ENCODE data around the gene LAMB3.

The LAMB3 gene

DNA sequence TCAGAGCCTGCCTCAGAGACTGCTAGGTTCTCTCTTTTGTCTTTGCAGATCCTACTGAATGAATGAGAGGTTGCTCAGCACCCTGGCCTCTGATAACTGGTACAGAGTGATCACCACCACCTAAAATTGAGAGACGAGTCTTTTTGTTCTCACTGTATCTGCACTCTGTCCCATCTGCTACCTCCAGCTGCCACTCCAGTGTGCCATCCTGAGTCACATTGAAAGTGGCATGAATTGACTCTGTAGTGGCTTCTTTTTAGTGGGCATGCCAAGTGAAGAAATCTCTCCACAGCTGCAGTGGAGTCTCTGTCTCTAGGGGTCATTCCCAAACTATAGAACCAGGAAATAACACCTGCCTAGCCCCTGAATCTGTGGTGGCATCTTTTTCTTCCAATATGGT lies 54.0 kb downstream of the LAMB3 start:
- no peak for DNase-seq (ENCODE audit: low read depth in 2 of 2, low spot score in 1 of 2)

- no peak for DNase-seq (ENCODE audit: low read depth in 2 of 2, low spot score in 1 of 2)
Observed at GRCh38 chr1:209597499-209597898, 54.7 kb downstream of the LAMB3 start.

DNA sequence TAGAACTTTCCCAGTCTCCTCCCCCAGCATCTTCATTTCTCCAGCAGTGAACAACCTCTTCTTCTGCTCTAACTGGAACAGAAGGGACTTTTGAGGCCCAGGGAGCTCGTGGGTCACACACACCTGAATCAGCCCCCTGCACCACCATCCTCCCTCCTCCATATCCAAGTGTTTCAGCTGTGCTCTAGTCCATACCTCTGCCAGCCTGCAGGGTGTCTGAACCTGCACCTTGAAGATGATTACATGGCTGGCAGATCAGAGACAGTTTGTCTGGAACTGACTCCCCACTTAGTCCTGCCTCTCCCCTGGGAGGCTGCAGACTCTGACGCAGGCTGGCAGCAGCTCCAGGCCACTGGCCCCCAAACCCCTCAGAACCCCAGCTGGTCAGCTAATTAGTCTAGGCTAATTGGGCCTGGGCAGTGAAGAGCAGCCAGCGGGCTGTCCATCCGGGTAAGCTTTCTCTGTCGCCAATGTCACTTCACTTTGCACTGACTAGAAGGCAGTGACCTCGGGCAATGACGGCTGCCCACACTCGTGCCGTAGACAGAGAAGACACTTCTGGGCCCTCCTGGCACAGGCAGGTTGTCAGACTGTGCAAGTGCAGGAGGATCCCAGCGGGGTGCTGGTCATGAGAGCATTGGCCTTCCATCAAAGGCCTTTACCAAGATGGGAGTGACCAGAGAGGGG lies 56.5 kb downstream of the LAMB3 start:
- DNase-seq (ENCODE audit: low read depth in 2 of 2, low spot score in 1 of 2) = no peak

GRCh38 chr1:209595028-209595427 lies 57.2 kb downstream of the LAMB3 start:
- DNase-seq (ENCODE audit: low read depth in 2 of 2, low spot score in 1 of 2) = no peak

GRCh38 chr1:209594440-209594839 lies 57.8 kb downstream of the LAMB3 start:
- no peak for DNase-seq (ENCODE audit: low read depth in 2 of 2, low spot score in 1 of 2)

- DNase-seq (ENCODE audit: low read depth in 2 of 2, low spot score in 1 of 2) = no peak
Observed at GRCh38 chr1:209593747-209594146, 58.5 kb downstream of the LAMB3 start.

- no peak for DNase-seq (ENCODE audit: low read depth in 2 of 2, low spot score in 1 of 2)
Observed at GRCh38 chr1:209590405-209590804, 61.8 kb downstream of the LAMB3 start.

- DNase-seq (ENCODE audit: low read depth in 2 of 2, low spot score in 1 of 2) = no peak
Observed at GRCh38 chr1:209589863-209590262, 62.4 kb downstream of the LAMB3 start.

DNA sequence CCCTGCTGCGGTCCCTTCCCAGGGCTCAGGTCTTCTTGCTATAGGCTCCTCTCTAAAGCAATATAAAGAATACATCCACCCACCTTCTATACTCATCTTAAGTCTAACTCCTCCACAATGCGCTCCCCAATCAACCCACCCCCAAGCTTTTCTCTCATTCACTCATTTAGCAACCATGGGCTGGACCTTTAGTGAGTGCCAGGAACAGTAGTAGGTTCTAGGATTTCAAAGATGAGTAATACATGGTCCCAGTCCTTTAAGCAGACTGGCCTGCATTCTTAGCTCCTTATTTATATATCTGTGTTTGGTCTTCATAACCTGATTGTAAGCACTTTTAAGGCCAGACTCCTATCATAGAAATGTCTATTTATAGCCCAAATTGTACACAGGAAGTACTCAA lies 62.8 kb downstream of the LAMB3 start:
- no peak for DNase-seq (ENCODE audit: low read depth in 2 of 2, low spot score in 1 of 2)

GRCh38 chr1:209587789-209588188 lies 64.4 kb downstream of the LAMB3 start:
- no peak for DNase-seq (ENCODE audit: low read depth in 2 of 2, low spot score in 1 of 2)

DNA sequence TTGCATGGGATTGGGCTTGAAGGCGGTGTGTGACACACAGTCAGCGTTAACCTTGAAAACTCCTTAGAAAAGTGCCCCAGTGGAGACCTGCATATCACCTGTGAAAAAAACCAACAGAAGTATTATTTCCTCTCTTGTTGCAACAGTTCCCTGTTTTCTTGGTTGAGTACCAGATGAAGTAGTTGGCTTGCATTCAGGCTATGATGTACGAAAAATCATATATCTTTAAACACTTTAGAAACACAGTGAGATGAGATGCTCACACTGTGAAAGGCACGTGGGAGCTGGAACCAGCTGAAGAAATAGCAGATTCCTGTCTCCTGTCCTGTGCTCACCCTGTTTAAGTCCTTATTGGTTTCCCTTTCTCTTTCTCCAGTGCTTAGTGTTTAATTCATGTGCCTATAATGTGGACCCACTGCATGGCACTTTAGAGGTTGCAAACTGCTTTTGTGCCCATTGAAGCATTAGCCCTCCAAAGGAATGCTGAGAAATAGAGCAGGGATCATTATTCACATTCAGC lies 65.9 kb downstream of the LAMB3 start:
- DNase-seq (ENCODE audit: low read depth in 2 of 2, low spot score in 1 of 2) = no peak

- no peak for DNase-seq (ENCODE audit: low read depth in 2 of 2, low spot score in 1 of 2)
Observed at GRCh38 chr1:209585672-209586071, 66.6 kb downstream of the LAMB3 start.

DNA sequence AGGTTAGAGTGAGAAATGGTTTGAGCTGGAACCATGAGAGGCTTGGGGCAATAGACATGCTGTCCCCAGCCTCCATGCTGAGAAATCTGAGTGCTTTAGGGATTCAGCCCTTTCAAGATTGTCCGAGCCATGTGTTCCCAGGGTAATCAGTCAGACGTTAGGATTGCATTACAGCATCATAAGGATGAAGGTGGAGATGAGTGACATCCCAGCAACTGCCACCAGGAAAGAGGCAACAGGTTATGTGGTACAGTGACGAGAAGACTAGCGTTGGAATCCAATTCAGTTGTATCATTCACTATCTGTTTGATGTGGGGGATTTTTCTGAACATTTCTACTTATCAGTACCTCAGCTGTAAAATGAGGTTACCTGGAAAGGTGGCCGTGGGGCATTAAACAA lies 67.0 kb downstream of the LAMB3 start:
- no peak for DNase-seq (ENCODE audit: low read depth in 2 of 2, low spot score in 1 of 2)

DNA sequence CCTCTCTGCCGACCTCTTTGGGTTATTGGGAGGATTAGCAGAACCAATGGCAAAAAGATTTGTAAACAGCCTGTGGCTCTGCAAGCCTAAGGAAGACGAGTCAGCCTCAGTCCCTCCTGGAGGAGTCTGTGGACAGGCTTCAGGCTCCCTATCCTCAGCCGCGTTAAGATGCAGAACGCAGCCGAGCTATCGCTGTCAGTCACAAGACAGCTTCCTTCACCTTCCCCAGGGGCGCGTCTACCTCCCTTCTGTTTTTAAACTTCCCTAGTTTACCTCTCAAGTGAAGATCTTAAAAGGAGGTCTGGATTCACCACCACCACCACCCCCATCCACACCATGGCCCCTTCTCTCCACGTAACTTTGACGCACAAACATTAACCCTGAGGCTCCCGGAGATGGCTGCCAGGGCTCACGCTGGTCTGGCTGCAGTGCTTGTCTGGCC lies 68.0 kb downstream of the LAMB3 start:
- DNase-seq (ENCODE audit: low read depth in 2 of 2, low spot score in 1 of 2) = no peak

DNA sequence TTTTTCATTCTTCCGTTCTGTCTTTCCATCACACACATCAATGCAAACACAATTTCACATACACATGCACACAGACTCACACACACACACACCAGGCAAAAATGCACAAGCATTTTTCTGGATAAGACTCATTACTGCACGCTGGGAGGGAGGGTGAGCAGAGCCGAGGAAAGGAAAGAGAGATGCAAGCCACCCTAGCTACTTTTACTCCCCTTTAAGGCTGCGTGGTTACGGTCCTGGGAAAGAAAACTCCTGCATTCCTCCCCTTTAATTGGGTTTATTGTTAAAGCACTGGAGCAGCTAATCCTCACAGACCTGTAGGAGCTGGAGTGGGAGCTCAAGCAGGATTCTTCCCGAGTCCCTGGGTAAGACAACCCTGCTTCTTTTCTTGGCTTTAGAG lies 68.8 kb downstream of the LAMB3 start, which contains the start of gene CAMK1G:
TSS of gene CAMK1G (plus strand) at position 307 of the 400 bp plus-strand sequence. CDS start 11,270 bp downstream, outside the sequence.
- no peak for DNase-seq (ENCODE audit: low read depth in 2 of 2, low spot score in 1 of 2)

DNA sequence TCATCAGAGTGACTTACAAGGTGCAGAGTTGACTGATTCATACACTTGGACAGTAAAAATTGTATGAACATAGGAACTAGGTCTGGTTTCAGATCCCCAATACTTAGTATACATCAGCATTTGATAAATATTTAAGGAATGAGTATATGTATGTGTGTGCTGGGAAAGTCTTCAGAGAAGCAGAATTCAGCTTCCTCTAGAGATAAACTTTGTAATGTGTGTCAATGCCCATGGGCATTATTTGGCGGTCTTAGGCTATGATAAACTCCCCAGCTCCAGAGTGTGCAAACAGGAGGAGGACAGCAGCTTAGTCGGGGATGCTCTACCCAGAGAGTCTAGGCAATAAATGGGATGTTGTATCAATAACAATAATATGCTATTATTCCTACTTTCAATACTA lies 71.6 kb downstream of the LAMB3 start:
- DNase-seq (ENCODE audit: low read depth in 2 of 2, low spot score in 1 of 2) = no peak

DNA sequence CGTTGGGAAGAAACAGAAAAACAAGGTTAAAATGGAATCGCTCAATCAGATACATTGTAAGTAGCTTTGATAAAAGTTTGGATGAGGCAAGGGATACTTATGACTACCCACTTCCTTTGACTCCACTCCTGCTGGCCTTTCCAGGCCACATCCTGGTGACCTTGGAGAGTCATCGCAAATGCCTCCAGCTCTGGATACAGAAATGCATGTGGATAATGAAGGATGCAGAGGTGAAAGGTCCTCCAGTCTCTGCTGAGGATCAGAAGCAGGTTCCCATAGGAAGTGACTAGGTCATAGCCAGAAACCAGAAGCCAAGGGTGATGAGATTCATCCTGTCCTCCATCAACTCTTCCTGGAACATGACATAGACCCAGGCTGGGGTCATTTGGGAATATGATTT lies 74.9 kb downstream of the LAMB3 start:
- no peak for DNase-seq (ENCODE audit: low read depth in 2 of 2, low spot score in 1 of 2)

DNA sequence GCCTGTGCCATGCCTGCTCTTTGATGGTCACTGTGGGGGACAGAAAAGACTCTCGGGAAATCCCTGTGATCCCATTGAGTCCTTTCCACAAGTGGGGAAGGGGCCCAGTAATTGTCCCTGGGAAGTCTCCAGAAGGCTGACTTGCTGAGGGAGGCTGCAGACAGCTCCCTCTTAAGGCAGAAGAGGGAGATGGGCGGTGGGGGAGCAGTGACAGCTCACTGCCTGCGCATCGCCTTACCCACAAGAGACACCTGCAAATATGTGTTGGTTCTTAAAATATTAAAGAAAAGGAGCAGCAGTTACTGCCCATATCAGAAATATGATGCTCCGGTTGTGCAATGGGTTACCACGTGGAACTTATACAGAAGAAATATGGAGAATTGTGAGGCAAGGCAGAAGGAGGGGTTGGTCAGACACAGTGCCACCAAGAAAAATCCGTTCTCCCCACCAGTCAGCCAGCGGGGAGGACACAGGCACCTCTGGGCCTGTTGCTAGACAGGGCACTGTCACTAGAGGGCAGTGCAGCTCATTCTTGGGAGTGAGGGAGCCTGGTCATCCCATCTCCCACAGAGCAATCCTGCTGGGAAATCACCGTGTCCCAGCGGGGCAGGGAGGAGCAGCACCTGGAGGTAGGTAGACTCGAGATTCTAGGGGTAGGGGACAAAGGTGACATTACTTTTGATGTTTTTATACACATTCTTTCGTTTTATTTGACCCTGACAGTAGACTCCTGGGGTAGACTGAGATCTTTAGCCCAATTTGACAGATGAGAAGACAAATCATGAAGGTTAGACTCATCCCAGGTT lies 75.6 kb downstream of the LAMB3 start:
- peak; percentile 16 to 25 for DNase-seq (ENCODE audit: low read depth in 2 of 2, low spot score in 1 of 2)

DNA sequence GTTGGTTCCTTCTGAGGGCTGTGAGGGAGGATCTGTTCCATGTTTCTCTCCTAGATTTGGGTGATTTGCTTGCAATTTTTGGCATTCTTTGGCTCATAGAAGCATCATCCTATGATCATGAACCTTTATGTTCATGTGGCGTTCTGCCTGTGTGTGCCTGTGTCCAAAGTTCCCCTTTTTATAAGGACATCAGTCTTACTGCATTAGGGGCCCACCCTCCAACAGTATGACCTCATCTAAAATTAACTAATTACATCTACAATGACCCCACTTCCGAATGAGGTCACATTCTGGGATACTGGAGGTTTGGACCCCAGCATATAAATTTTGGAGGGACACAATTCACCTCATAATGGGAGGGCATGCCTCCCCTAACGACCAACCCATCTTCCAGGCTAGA lies 81.5 kb downstream of the LAMB3 start:
- DNase-seq (ENCODE audit: low read depth in 2 of 2, low spot score in 1 of 2) = no peak

DNA sequence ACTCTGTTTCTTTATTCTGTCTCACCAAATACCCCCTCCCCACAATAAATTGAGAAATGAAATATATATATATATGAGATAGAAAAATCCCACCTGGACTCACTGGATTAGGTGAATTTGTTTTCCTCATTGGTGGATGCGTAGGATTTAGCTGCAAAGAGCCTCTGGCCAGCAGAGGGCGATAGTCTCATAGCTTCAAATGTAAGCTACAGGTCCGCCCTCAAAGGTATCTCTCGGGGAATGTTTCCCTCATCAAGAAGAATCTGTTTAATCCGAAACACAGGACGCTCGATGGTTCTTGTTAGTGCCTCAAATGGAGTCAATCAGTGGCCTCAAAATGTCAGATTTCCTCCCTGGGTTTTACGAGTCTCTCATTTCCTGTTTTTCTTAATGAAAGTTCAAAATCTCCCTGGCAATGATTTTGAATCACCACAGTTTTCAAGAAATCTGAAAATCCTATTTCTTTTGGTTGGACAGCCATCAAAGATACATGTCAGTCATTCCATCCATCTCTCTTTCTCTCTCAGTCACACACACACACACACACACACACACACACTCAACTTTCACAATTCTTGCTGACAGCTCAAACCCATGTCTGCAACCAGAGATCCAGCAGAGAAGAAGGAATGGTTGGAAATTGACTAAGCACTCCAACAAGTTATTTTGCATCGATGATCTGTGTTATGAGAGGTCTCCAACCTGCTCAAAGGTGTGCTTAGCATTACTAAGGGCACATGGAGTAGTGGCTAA lies 82.6 kb downstream of the LAMB3 start:
- DNase-seq (ENCODE audit: low read depth in 2 of 2, low spot score in 1 of 2) = peak; percentile 27 to 61

GRCh38 chr1:209567698-209568175 lies 84.5 kb downstream of the LAMB3 start:
- no peak for DNase-seq (ENCODE audit: low read depth in 2 of 2, low spot score in 1 of 2)
